Thoracic aorta (tissue), 2 donors: ENCODE results near the gene ATRNL1. TPM values are rescaled to one million over a fixed set of nuclear protein-coding genes. Genes with fewer than 3 reads are reported as not detected.

Experiments used
- ATAC-seq: fragments of 150-250 bp; one replicate; pipeline ENCODE4 v1.8.0; 2017; ENCODE audit warnings: low read depth; ENCODE audit not compliant: insufficient number of reproducible peaks, low FRiP score
- DNase-seq: peaks from one replicate; pipeline ENCODE4 v3.0.0-alpha.2; 2020; ENCODE audit warnings: low spot score
- H3K27ac ChIP-seq, 2 donors: fragments of 200-600 bp; sonication (generic); 1 replicate in 1 of 2; 2 replicates in 1 of 2; pipeline ENCODE4 v1.5.1; 2016; ENCODE audit warnings: mild to moderate bottlenecking in 2 of 2, moderate library complexity in 2 of 2
- H3K27me3 ChIP-seq: fragments of 200-600 bp; sonication (generic); replicated peaks from 2 replicates; pipeline ENCODE4 v1.6.0; 2016; ENCODE audit warnings: mild to moderate bottlenecking; ENCODE audit not compliant: insufficient read depth
- H3K36me3 ChIP-seq: fragments of 200-600 bp; sonication (generic); one replicate; pipeline ENCODE4 v1.5.1; 2016
- H3K4me1 ChIP-seq, 2 donors: fragments of 200-600 bp; sonication (generic); 1 replicate in 1 of 2; 2 replicates in 1 of 2; pipeline versions ENCODE4 v1.5.1 to v1.6.0; 2016; ENCODE audit warnings: low read depth in 2 of 2, mild to moderate bottlenecking in 1 of 2; ENCODE audit not compliant: control insufficient read depth in 1 of 2
- H3K4me3 ChIP-seq: fragments of 200-600 bp; sonication (generic); 2 replicates; pipeline ENCODE4 v1.5.1; 2016; ENCODE audit warnings: mild to moderate bottlenecking
- H3K9me3 ChIP-seq: fragments of 200-600 bp; sonication (generic); 2 replicates; pipeline ENCODE4 v1.5.1; 2016
- total RNA-seq, 2 donors: library from RNA; depleted of rRNA; stranded (reverse); fragments of >200 nt; gene quantifications; one replicate each; pipeline versions ENCODE4 v1.1.0 to v1.2.3, GENCODE V29; 2016
- TF ChIP-seq, protein P1 (sequence below): fragments of 200-600 bp; sonication (generic); IDR thresholded peaks from one replicate; pipeline ENCODE4 v1.5.1; 2019; ENCODE audit warnings: antibody characterized with exemption

Gene ATRNL1
- total RNA-seq, 2 donors from 2014 or later = 24.6 to 57.4 TPM

DNA sequence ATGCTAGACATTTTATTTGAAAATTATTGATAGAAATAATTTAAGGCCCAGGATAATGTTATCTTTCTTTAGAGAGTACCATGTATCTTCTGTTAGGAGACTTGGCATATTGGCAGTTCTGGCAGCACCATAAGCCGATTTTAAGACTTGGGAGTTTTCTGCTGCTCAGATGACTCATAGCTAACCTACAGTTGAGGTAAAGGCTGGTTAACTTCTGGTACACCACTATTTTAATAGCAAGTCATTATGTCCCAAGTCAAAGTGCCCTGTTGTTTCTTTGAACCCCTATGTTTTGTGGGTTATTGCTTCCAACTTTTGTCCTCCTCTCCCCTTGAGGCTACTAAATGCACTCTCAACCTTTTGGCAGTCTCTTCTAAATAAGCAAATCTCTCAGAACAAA is 25.2 kb downstream of the ATRNL1 start:
- no peak overlapping the region for H3K4me3 ChIP-seq
- DNase-seq = no peak
- no peak for ATAC-seq
- TF ChIP-seq, protein P1, sequence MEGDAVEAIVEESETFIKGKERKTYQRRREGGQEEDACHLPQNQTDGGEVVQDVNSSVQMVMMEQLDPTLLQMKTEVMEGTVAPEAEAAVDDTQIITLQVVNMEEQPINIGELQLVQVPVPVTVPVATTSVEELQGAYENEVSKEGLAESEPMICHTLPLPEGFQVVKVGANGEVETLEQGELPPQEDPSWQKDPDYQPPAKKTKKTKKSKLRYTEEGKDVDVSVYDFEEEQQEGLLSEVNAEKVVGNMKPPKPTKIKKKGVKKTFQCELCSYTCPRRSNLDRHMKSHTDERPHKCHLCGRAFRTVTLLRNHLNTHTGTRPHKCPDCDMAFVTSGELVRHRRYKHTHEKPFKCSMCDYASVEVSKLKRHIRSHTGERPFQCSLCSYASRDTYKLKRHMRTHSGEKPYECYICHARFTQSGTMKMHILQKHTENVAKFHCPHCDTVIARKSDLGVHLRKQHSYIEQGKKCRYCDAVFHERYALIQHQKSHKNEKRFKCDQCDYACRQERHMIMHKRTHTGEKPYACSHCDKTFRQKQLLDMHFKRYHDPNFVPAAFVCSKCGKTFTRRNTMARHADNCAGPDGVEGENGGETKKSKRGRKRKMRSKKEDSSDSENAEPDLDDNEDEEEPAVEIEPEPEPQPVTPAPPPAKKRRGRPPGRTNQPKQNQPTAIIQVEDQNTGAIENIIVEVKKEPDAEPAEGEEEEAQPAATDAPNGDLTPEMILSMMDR = no peak
- no peaks in the 10 kb centered on the region for H3K9me3 ChIP-seq
- no peaks in the 10 kb centered on the region for H3K36me3 ChIP-seq
- no peaks in the 10 kb centered on the region for H3K27me3 ChIP-seq
- no peaks in the 10 kb centered on the region for H3K4me1 ChIP-seq
- H3K27ac ChIP-seq = no peak overlapping the region

DNA sequence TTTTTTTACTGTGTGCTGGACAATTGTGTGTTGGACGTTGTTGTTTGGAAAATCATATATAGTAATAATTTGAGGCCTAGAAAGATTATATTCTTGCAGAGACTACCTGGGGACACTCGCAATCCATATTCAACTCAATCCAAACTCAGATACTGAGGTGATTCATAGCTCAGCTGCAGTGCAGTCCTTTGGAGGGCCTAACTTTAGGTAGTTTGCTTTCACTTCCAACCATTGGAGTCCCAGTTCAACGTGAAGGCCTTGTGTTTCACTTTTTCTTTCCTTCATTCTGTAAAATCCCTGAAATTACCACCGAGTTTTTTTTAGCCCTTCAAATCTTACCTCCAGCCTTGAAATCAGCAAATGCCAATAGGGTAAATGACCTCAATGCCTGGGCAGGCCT is 32.3 kb downstream of the ATRNL1 start:
- Histone ChIP-seq H3K4me1 (no peaks in the 10 kb centered on the region), H3K4me3 (no peak overlapping the region), H3K9me3 (no peaks in the 10 kb centered on the region), H3K27ac (no peak overlapping the region), H3K36me3 (no peaks in the 10 kb centered on the region), H3K27me3 (no peaks in the 10 kb centered on the region)
- DNase-seq (no peak), ATAC-seq (no peak)
- TF ChIP-seq, protein P1 = no peak

DNA sequence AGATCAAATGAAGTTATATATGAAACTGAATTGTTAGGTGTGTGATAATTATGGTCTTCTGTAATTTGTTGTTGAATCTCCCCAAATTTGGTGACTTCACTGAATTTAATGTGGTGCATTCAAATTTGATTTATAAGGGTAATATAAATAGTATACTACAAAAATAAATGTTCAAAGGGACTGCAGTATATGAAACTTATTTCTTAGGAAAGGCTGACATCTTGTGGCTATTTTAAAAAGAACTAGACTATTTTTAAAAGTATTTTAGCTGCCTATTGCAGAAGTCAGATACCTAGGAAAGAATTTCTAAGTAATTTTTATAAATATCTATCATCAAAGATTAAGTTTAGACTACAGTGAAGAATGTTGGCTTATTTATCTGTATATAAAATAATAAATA is 36.6 kb downstream of the ATRNL1 start:
- Histone ChIP-seq H3K4me3 (no peak overlapping the region), H3K9me3 (no peaks in the 10 kb centered on the region), H3K27me3 (no peaks in the 10 kb centered on the region), H3K36me3 (no peaks in the 10 kb centered on the region), H3K27ac (no peak overlapping the region), H3K4me1 (no peaks in the 10 kb centered on the region)
- TF ChIP-seq, protein P1 = peak; percentile 19
- ATAC-seq (no peak), DNase-seq (no peak)

DNA sequence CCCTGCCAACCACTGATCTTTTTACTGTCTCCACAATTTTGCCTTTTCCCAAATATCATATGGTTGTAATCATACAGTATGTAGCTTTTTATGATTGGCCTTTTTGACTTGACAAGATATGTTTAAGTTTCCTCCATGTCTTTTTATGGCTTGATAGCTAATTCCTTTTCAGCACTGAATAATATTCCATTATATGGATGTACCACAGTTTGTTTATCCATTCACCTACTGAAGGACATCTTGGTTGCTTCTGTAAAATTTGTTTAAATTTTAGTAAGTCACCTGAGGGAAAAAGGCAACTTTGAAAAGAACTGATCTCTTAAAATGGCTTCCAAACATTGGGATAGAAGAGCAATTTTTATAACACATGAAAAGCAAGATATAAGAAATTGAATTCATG is 43.5 kb downstream of the ATRNL1 start:
- Histone ChIP-seq H3K36me3 (no peaks in the 10 kb centered on the region), H3K4me1 (no peaks in the 10 kb centered on the region), H3K27ac (no peak overlapping the region), H3K27me3 (no peaks in the 10 kb centered on the region), H3K4me3 (no peak overlapping the region), H3K9me3 (no peaks in the 10 kb centered on the region)
- ATAC-seq (no peak), DNase-seq (no peak)
- TF ChIP-seq, protein P1 = no peak

DNA sequence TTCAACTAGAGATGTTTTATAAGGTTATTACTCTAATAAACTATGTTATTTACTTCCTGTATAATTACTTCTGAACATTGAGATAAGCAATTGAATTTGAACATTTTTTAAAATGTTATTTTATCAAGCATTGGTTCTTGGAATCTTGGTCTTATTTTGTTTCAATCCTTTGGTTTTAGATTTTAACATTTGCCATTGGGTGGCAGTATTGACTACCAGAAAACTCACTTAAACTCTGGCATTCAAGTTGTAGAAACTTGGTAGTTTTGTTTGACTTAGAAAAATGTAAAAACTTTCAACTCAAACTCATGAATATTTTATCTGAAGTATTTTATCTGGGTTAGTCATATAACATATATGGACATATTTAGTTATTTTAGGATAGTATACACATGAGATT is 48.1 kb downstream of the ATRNL1 start:
- Histone ChIP-seq H3K9me3 (no peaks in the 10 kb centered on the region), H3K4me3 (no peak overlapping the region), H3K27ac (no peak overlapping the region), H3K36me3 (no peaks in the 10 kb centered on the region), H3K4me1 (no peaks in the 10 kb centered on the region), H3K27me3 (no peaks in the 10 kb centered on the region)
- ATAC-seq (no peak), DNase-seq (no peak)
- TF ChIP-seq, protein P1 = no peak
